T-helper 1 cell treated with Interleukin-12 subunit alpha and Interleukin-12 subunit beta and Interleukin-4 antibody, amounts not matched to agents 30 ng/mL and 1 ng/mL, for 36 hours (primary cell): ENCODE measurements around the gene GRM7. TPM values are rescaled to one million over a fixed set of nuclear protein-coding genes. Genes with fewer than 3 reads are reported as not detected.

Experiments used
- intact Hi-C: fragments of 100-400 bp; cut with micrococcal nuclease; formaldehyde crosslinking; loops from one replicate; pipeline ENCODE4 v1.15.1; 2024
- total RNA-seq: library from RNA; stranded (reverse); gene quantifications from 2 replicates; pipeline ENCODE4 v1.2.3, GENCODE V29; 2022

Gene GRM7
- total RNA-seq, 1 donor from 2014 or later = not detected

DNA sequence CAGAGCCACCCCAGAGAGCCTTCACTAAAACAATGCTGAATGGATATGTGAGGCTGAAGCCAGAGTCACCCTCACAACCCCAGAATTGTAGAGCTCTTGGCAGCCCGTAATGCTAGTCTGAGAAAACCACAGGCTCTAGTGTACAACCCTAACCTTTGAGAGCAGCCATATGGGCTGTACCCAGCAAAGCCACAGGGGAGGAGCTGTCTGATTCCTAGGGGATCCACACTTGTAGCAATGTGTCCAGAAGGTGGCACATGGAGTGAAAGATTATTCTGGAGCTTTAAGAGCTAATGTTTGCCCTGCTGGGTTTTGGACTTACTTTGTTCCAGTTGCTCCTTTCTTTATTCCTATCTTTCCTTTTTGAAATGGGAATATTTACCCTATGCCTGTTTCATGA lies 626.8 kb downstream of the GRM7 start:
- intact Hi-C loops = no loop called here

DNA sequence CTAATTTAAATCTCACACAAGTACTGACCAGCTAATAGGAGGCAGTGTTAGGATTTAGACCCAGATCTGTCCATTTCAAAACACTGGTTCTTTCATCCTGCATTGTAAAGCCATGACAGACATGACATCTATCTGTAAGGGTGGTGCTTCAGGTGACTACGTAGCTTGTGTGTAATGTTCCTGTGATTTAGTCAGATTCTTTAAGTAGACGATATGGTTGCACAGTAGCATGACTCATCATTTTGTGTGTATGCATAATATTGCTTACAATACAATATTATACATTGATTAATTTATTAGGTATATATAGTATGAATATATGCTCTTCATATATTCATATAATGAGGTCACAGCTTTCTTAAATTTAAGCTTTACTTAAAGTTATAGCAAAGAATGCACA lies 628.5 kb downstream of the GRM7 start:
- intact Hi-C loops = no loop called here

DNA sequence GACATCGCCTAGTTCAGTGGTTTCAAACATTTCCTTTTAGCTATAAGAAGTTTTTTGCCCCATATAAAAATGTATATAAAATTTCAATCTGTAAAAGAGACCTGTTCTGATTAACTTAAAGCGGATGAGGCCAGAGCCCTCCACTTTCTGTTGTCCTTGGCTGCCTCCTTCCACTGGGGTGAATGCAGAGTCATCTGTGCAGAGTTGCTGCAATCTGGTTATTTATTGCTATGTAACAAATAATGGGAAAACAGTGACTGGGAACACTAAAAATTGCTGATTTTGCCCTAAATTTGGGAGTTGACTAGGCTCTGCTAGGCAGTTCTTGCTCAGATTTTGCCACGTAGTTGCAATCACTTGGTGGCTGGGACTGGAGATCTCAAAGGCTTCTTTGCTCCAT lies 637.8 kb downstream of the GRM7 start:
- intact Hi-C loops = no loop called here

DNA sequence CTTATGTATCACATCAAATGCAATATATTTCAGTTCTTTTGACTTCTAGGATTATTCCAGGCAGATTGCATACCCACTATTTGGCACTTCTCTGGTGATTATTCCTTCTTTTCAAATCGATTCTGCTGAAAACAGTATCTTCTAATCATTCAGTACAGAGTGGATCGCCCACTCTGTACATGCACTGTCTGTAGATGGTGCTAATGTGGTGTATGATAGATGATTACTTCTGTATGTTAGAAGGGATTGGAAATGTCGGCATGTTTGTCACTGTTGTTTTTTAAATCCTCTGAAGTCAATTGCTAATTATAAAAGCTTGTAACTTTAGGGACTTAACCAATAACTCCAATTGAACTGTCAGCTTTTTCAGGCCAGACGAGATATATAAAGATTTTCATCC lies 642.5 kb downstream of the GRM7 start:
- intact Hi-C loops = loop anchor here (5.0 kb wide), 1 partner anchor 156 kb away; no protein-coding TSS in a partner anchor

DNA sequence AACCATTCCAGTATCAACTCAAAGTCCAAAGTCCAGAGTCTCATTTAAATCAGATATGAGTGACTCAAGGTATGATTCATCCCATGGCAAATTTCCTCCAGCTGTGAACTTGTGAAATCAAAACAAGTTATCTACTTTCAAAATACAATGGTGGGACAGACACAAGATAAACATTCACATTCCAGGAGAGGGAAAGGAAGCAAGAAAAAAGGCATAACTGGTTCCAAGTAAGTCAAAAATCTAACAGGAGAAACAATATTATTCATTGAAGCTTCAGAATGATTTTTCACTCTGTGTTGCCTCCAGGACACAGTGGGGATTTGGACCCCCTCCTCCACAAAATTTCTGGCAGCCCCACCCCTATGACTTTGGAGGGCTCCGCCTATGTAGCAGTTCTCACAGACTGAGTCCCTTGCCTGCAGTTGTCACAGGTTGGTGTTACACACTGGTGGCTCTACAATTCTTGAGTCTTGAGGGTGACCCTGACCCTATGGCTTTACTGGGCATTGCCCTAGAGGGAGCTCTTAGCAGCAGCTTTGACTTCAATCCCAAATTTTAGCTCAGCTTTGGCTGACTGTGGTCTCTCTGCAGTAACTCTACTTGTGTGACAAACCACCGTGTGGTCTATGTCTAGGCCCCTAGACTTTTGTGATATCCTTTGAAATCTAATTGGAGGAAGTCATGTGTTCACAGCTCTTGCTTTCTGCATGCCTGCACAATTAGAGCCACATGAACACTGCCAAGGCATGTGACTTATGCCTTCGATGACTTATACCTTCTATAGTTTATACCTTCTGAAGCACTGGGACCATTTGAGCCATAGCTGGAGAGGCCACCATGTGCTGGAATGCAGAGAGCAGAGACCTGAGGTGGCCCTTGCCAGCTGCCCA lies 644.2 kb downstream of the GRM7 start:
- intact Hi-C loops = loop anchor here (5.0 kb wide), 1 partner anchor 158 kb away; no protein-coding TSS in a partner anchor

DNA sequence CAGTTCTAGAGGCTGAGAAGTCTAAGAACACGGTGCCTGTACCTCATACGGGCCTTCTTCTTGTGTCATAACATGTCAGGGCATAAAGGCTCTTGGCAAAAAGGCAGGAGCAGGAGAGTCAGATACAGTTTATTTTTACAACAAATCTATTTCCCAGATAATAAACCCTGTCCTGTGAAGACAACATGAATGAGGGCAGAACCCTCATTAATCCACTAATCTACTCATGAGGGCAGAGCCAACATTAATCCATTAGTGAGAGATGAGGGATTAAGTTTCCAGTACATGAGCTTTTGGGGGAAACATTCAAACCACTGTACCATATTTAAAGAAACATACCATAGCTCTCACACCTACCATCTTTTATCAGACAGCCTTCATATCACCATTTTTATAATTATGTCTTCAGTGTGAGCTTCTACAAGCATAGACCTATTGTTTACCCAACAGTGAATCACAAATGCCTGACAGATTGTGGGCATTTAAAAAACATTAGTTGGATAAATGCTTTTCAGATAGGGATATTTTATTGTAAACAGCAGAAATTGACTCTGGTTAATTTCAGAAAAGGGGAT lies 645.8 kb downstream of the GRM7 start:
- intact Hi-C loops = no loop called here

DNA sequence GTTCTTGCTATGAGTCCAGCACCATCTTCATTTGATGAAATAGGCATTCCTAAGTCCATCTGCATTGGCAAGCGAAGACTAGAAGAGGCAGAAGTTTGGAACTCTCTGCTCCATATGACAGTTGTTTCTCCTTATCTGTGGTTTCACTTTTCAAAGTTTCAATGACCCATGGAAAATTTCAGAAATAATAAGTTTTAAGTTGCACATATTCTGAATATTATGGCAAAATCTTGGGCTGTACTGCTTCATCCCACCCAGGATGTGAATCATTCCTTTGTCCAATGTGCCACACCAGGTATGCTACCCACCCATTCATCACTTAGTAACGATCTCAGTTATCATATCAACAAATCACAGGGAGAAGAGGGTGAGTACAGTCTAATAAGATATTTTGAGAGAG lies 647.9 kb downstream of the GRM7 start:
- intact Hi-C loops = no loop called here

DNA sequence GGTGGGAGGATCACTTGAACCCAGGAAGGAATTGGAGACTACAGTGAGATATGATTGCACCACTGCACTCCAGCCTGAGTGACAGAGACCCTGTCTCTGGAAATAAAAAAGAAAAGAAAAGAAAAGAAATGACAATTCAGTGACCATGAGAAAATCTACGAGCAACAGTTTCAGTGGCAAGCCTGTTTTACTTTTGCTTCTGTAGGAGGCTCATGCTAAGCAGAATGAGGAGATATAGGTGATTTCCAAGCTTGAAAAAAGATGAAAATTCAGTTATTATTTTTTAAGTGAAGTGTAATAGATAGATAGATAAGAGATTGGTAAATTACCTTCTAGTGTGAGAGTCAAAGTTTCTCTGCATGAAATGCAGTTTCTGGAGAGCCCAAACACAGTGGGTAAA lies 651.1 kb downstream of the GRM7 start:
- intact Hi-C loops = no loop called here

DNA sequence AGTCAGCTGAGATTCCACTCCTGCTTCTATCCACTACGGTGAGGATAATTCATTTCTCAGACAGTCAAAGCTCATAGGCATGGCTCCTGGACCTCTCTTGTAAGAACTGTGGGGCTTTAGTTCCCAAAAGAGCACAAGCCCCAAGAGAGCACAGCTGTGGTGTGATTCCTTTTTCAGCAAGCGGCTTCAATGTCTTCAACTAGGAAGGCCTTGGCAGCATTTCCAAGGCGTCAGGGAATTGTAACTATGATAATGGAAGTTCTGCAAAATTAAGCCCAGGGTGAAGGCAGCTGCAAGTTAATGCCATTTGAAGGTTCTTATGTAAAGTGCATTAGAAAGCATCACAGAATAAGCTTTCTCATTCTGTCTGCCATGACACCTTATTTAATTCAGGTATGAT lies 657.1 kb downstream of the GRM7 start:
- intact Hi-C loops = no loop called here

DNA sequence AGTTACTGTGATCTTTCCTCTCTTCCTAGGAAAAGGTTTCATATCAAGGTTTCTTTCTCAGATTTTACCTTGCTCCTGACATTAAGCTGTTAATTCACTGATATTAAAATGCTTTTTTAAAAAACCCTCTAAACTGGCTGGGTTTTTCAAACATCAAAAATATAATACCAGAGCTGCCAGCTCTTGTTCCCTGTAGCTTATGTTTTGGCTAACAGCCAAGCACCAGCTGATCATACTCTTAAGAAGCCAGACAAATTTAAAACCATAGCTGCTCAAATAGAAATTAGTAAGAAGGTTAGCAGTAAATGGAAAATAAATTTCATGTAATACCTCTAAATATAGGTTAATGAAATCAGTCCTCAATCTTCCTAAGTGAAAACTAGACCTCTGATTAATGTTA lies 657.5 kb downstream of the GRM7 start:
- intact Hi-C loops = no loop called here

DNA sequence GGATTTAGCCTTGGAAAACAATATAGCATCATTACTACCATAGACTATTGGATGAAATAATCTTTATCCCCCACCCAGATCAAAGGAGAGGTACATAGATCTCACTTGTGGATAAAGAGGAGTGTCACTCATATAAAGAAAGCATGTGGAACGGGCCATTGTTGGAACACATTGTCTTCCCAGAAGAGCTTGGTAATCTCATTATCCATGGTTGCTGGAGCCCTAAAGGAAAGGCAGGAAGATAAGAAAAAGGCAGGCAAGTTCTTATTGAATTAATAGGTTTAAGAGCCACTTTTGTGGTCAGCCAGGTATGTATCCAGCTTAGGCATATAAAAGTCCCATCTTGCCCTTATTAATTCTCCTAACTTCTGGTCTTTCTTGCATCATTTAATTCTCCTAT lies 659.1 kb downstream of the GRM7 start:
- intact Hi-C loops = no loop called here

DNA sequence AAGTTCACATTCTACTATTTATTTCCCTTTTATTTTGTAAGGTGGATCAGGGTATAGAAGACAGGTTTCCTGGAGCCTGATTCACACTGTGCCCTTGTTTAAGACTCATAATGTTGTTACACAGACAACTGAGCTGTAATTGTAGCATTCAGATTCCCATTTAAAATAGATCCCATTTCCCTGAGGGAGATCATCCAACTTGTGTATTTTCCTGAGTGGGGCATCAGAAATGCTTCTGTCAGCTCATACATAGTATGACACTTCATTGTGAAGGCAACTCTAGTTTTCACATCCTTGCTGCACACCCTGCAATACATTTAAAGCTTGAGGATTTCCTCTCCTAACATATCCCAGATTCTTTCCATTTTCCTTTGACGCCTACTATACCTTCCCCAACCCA lies 659.7 kb downstream of the GRM7 start:
- intact Hi-C loops = no loop called here

DNA sequence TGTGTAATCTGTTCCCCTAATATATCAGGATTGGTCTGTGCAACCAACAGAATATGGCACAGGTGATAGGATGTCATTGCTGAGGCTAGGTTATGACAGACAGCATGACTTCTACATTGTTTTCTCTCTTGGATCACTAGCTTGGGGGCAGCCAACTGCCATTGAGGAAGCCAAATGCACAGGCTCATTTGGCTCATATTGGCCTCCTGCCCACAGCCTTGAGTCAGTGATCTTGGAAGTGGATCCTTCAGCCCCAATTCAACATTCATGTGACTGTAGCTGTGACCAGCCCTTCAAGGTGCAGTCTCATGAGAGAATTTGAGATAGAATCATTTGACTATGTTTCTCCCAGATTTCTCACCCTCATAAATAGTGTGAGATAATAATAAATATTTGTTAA lies 675.6 kb downstream of the GRM7 start:
- intact Hi-C loops = no loop called here

DNA sequence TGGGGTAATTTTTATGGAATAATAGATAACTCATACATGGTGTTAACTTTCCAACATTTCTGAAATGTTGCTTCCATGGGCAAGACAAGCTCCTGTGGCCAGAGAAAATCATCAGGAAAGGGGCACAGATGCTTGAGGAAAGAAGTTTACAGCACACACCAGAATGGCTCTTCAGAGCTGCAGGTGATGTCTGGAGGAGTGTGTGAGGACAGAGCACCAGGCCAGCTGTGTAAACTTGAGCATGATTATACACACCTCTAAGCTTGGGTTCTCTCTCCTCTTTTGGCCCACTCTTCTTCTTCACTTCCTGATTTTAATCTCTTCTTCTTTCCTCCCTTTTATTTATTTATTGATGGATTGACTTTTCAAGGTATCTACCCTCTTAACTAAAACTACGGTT lies 676.0 kb downstream of the GRM7 start:
- intact Hi-C loops = no loop called here

DNA sequence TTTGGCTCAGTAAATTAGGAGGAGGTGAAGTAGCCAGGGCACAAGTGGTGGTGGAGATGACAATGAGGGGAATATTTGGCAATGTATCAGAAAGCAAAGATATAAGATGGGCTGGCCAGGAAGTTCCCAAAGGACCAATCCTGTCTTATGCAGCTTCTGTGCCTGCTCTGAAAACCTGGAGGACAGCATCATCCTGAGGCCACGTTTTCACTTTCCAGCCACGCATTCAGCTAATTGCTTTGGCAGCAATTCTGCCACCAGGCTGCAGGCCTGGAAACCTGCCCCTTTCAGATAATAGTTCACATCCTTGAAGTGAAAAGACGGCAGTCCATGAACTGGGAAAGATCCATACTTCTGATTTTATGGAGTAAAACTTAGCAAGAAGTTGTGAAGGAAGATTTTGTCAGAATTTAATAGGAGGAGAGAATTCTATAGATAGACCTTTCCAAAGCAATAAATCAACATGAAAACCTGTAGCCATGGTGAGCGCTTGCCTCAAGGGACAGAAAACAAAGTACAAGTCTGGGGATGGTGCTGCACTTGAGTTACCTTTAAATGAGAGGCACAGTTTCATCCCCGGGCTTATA lies 682.5 kb downstream of the GRM7 start:
- intact Hi-C loops = no loop called here

DNA sequence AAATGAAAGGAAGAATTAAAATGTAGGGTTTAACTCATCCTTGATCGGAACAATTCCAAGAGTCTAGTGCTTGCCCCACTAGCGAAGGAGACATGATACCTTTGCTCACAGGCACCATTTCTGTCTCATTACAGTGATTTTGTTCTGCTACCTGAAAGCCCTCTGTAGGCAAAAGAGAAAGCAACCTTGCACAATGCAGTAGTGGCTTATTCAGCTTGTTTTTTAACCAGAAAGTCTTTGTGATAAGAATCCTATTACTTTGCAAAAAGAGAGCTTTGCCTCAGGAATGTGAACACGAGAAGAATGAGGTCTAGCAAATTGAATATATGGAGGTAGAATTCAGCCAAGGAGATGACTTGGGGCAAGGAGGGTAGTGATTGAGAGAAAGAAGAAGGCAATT lies 684.4 kb downstream of the GRM7 start:
- intact Hi-C loops = no loop called here

DNA sequence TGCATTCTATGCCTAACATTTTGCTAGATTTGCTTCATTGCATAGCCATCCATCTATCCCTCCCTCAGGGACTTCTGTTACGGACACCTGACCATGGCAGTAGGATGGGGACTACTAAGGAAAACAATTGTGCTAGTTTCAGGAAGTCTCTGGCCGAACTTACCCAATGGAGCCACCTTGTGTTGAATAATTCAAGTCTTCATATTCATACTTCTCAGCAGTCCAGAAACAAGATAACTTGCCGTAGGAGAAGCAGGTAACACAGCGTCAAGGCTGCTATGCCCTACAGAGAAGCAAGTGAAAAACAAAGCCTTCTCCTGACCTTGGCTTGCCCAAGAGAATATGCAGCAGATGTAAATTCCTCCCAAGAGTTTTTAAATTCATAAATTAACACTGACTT lies 685.3 kb downstream of the GRM7 start:
- intact Hi-C loops = no loop called here

DNA sequence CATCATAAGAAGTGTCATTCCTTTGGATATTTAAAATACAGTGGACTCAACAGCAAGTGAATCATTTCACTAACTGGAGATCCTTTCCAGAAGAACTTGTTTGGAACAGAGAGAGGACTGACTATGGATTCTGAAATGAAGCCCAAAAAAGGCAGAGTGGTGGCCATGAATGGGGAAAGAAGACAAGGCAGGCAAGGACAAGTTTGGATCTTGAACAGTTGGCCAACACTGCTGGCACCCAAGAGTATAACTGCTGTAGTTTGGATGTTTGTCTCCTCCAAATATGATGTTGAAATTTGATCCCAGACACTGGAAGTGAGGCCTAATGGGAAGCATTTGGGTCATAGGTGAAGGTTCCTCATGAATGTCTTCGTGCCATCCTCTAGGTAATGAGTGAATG lies 686.9 kb downstream of the GRM7 start:
- intact Hi-C loops = no loop called here

DNA sequence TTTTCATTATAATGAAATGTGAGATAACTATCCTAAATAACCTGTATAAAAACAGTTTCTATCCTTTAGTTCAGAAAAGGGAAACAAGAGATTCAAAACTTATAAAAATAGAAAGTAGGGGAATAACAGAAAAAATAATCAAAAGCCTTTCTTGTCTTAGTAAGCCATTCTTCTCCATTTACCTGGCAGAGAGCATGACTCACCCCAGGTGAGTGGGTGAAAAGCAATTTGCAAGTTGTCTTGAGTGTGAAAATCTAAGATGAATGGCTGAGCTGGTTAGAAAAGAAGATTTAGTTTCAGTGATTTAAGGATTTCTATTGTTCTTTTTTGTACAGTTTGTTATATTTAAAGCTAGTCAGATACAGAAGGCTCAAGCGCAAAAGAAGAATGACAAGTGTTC lies 702.0 kb downstream of the GRM7 start:
- intact Hi-C loops = no loop called here

DNA sequence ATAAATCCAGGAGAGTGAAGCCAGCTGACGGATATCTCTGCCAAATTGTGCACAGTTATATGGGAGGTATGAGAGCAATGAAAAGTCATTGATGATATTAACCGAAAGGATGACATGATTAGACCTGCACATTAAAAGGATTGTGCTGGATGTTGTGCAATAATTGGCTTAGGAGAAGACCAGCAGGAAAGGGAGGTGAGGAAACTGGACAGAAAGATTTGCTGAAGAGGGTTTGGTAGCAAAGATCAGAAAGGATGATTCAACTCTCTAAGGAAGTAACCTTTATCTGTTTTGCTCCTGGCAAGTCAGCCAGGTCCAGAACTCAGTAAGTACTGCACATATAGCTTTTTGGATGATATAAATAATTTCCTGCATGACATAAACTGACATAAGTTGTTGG lies 704.7 kb downstream of the GRM7 start:
- intact Hi-C loops = no loop called here

DNA sequence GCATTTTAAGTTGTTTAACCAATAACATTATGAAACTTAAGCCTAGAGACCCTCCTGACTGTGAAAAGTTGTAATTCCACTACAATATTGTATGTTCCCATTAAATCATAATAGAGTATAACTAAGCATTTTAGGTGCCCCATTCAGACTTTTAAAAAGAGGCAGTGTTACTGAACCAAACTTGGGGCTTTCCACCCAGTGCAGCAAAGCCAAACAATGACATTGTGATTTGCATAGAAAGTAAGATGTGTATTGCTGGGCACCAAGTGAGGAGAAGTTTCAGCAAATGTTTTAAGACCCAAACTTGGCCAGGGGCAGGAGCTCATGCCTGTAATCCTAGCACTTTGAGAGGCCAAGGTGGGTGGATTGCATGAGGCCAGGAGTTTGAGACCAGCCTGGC lies 706.2 kb downstream of the GRM7 start:
- intact Hi-C loops = no loop called here

DNA sequence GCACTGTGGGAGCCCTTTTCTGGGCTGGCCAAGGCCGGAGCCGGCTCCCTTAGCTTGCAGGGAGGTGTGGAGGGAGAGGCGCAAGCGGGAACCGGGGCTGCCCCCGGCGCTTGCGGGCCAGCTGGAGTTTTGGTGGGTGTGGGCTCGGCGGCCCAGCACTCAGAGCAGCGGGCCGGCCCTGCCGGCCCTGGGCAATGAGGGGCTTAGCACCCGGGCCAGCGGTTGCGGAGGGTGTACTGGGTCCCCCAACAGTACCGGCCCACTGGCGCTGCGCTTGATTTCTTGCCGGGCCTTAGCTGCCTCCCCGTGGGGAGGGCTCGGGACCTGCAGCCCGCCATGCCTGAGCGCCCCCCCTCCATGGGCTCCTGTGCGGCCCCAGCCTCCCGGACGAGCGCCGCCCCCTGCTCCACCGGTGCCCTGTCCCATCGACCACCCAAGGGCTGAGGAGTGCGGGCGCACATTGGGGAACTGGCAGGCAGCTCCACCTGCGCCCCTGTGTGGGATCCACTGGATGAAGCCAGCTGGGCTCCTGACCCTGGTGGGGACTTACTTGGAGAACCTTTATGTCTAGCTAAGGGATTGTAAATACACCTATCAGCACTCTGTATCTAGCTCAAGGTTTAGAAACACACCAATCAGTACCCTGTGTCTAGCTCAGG lies 707.7 kb downstream of the GRM7 start:
- intact Hi-C loops = no loop called here
